VCaP (cell line): ENCODE results near the gene OR4D6.

Experiments
- H3K27ac ChIP-seq: fragments of 450-650 bp; 2 replicates; pipeline ENCODE4 v1.5.1; 2017
- TF ChIP-seq, protein P1 (sequence below): fragments of 450-650 bp; conservative IDR thresholded peaks from 2 replicates; pipeline ENCODE4 v1.5.1; 2017; ENCODE audit warnings: mild to moderate bottlenecking, moderate library complexity

OR4D6 gene

DNA sequence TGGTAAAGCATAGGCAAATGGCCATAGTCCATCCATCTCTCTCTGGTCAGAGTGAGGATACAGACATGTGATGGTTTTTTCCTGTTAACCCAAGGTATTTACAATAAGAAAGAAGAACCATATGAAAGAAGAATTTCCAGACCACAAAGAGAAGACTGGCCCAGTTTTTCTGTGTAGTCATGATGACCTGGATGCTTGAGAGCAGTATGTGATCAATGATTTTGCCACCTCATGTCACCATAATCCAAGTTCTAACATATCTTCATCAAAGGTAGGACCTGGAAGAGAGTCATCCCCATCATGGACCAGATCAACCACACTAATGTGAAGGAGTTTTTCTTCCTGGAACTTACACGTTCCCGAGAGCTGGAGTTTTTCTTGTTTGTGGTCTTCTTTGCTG is at the start of gene OR4D6:
Gene OR4D6, plus strand, starts transcription at position 301 of the 400 bp plus-strand sequence. Its CDS starts 0 bp downstream, at position 301.
- TF ChIP-seq, protein P1, sequence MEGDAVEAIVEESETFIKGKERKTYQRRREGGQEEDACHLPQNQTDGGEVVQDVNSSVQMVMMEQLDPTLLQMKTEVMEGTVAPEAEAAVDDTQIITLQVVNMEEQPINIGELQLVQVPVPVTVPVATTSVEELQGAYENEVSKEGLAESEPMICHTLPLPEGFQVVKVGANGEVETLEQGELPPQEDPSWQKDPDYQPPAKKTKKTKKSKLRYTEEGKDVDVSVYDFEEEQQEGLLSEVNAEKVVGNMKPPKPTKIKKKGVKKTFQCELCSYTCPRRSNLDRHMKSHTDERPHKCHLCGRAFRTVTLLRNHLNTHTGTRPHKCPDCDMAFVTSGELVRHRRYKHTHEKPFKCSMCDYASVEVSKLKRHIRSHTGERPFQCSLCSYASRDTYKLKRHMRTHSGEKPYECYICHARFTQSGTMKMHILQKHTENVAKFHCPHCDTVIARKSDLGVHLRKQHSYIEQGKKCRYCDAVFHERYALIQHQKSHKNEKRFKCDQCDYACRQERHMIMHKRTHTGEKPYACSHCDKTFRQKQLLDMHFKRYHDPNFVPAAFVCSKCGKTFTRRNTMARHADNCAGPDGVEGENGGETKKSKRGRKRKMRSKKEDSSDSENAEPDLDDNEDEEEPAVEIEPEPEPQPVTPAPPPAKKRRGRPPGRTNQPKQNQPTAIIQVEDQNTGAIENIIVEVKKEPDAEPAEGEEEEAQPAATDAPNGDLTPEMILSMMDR: no peak
- H3K27ac ChIP-seq: no peak within 1 kb of the TSS

DNA sequence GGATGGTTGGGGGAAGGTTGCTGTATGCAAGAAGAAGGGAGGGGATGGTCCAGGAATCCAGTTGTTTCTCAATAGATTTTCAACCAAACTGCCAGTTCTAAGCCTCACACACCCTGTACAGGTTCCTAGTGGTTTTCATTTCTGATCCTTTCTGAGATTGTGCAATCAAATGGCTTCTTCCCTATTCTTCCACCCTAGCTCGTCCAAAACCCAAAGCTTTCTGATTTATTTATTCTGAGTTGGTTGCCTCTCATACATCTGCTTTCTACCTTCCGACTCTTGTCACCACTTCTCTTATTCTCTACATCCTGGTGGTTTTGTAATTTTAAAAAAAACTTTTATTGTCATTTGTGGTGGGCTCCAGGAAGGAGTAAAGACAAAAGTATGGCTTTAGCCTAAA is 43.1 kb upstream of the OR4D6 start:
- TF ChIP-seq, protein P1: no peak
- no peak overlapping the region for H3K27ac ChIP-seq

DNA sequence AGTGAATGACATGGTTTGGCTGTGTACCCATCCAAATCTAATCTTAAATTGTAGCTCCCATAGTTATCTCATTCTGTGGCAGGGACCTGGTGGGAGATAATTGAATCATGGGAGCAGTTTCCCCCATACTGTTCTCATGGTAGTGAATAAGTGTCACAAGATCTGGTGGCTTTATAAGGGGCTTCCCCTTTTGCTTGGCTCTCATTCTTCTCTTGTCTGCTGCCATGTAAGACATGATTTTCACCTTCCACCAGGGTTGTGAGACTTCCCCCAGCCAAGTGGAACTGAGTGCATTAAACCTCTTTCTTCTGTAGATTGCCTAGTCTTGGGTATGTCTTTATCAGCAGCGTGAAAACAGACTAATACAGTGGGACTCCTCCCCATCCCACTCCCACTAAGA is 41.6 kb upstream of the OR4D6 start:
- H3K27ac ChIP-seq: no peak overlapping the region
- TF ChIP-seq, protein P1: no peak

DNA sequence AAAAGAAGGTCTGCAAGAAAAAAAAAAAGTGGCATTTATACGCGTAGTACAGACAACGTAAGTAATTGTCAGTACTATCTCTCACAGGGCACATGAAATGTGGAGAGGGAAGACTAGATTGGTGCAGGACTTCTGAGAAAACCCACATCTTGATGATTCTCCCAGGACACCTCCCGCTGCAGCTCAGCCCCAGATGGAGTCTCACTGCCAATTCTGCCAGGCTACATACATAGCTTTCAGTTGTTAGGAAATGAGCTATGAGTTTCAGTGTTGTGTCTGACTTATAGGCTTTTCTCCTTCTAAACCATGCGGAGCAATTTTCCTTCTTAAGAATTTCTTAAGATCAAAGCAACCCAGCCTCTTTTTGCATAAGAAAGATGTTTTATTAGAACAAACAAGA is 40.1 kb upstream of the OR4D6 start:
- no peak overlapping the region for H3K27ac ChIP-seq
- TF ChIP-seq, protein P1: no peak

DNA sequence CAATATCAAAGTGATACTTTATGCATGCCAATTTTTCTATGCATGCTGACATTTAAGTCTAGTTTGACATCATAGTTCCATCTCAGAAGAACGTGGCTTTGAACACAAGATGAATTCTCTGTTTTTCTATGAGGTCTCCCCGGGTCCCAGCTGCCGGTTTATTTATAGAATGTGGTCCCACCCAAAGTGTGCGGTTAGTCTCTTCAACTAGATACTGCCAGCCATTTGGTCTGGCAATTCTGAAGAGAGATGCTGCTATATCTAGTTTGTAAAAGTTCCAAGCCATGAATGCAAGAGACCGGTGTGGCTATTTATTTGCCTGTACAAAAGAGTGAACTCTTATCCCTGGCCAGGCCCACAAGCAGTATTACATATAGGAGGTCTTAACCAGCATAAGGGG is 39.7 kb upstream of the OR4D6 start:
- no peak overlapping the region for H3K27ac ChIP-seq
- TF ChIP-seq, protein P1: no peak

DNA sequence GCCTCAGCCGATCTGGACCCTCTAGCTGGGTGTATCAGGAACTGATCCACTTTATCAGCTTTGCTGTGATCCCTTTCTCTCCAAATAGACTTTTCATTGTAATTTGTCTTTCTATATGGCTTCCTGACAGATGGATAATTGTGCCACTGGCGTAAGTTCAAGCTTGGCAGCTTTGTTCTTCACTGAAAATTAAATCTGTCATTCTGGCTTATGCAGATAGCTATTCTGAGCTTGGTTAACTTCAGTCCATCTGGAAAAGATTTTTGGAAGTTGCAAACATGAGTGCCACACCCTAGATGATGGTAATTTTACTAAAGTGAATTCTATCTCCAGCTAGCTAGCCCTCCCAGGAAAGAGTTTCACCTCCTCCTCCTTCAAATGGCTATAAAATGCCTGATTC is 38.6 kb upstream of the OR4D6 start:
- TF ChIP-seq, protein P1: no peak
- H3K27ac ChIP-seq: no peak overlapping the region

DNA sequence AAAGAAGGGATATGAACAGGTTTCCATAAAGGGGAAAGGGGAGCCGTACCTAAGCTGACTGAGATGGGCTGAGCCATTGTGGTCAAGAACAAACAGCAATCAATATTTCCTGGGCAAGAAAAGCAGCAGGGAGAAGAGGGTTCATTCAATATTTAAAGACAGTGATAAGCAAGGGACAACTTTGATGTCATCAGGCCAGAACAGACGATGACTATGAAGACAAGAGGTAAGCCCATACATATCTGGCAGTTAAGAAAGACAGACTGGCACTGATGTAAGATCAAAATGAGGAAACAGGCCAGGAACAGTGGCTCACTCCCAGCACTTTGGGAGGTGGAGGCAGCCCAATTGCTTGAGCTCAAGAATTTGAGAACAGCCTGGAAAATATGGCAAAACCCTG is 32.9 kb upstream of the OR4D6 start:
- H3K27ac ChIP-seq: no peak overlapping the region
- TF ChIP-seq, protein P1: no peak

DNA sequence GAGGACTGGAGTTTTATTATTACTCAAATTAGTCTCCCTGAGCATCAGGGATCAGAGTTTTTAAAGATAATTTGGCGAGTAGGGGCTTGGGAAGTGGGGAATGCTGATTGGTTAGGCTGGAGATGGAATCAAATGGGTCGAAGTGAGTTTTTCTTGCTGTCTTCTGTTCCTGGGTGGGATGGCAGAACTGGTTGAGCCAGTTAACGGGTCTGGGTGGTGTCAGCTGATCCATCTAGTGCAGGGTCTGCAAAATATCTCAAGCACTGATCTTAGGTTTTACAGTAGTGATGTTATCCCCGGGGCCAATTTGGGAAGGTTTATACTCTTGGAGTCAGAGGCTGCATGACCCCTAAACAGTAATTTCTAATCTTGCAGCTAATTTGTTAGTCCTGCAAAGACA is 31.6 kb upstream of the OR4D6 start:
- TF ChIP-seq, protein P1: no peak
- H3K27ac ChIP-seq: no peak overlapping the region
